Left ventricle myocardium inferior (tissue), 1 donor: ENCODE data around the gene PPDPF. TPM values are rescaled to one million over a fixed set of nuclear protein-coding genes. Genes with fewer than 3 reads are reported as not detected.

Experiments
- DNase-seq: peaks from one replicate; pipeline ENCODE4 v3.0.0-alpha.2; 2020
- H3K27ac ChIP-seq: fragments of 200-600 bp; replicated peaks from 2 replicates; pipeline ENCODE4 v1.8.0; 2021
- H3K27me3 ChIP-seq: fragments of 200-600 bp; 2 replicates; pipeline ENCODE4 v1.8.0; 2021; ENCODE audit warnings: low read depth
- H3K36me3 ChIP-seq: fragments of 200-600 bp; 2 replicates; pipeline ENCODE4 v1.8.0; 2021
- H3K4me1 ChIP-seq: fragments of 200-600 bp; 2 replicates; pipeline ENCODE4 v1.8.0; 2021
- H3K4me3 ChIP-seq: fragments of 200-600 bp; 2 replicates; pipeline ENCODE4 v1.8.0; 2021; ENCODE audit warnings: mild to moderate bottlenecking, moderate library complexity
- H3K9me3 ChIP-seq: fragments of 200-600 bp; replicated peaks from 2 replicates; pipeline ENCODE4 v1.8.0; 2021
- CTCF ChIP-seq: fragments of 200-600 bp; IDR thresholded peaks from 2 replicates; pipeline ENCODE4 v1.8.0; 2021; ENCODE audit warnings: antibody characterized with exemption, mild to moderate bottlenecking, borderline replicate concordance
- intact Hi-C: fragments of 100-400 bp; cut with micrococcal nuclease; formaldehyde crosslinking; loops from one replicate; pipeline ENCODE4 v1.11.0; 2022
- total RNA-seq: library from RNA; stranded (reverse); fragmentation: NEBNext Ultra II Directional; extraction: Animal tissue kit (Norgen Biotek cat#: 25700); gene quantifications from one replicate; pipeline ENCODE4 v1.2.1, GENCODE V29; 2021
- donor health status: DM: no; HTN: yes; CAD: no; lungs with severe emphysema.

PPDPF gene
- total RNA-seq, 1 donor from 2014 or later: 371 TPM

- Histone ChIP-seq H3K27ac (no peak overlapping the region), H3K27me3 (no peaks in the 10 kb centered on the region), H3K4me1 (peaks cover 46% of the 10 kb centered on the region), H3K9me3 (no peaks in the 10 kb centered on the region), H3K36me3 (peaks cover 15% of the 10 kb centered on the region), H3K4me3 (no peak overlapping the region)
- no peak for TF ChIP-seq CTCF
- DNase-seq: no peak
- intact Hi-C loops: no loop called here
These were observed 2.5 kb downstream of the PPDPF start for GRCh38 chr20:63522981-63523611.

- H3K27ac ChIP-seq: no peak overlapping the region
- intact Hi-C loops: no loop called here
- H3K4me3 ChIP-seq: no peak overlapping the region
- H3K4me1 ChIP-seq: peaks cover 31% of the 10 kb centered on the region
- H3K27me3 ChIP-seq: no peaks in the 10 kb centered on the region
- H3K9me3 ChIP-seq: no peaks in the 10 kb centered on the region
- DNase-seq: no peak
- H3K36me3 ChIP-seq: peaks cover 15% of the 10 kb centered on the region
- TF ChIP-seq CTCF: no peak
These were observed 4.6 kb downstream of the PPDPF start for GRCh38 chr20:63525185-63525584.

GRCh38 chr20:63525971-63526370, 5.4 kb downstream of the PPDPF start:
- Histone ChIP-seq H3K4me1 (peaks cover 25% of the 10 kb centered on the region), H3K9me3 (no peaks in the 10 kb centered on the region), H3K27me3 (no peaks in the 10 kb centered on the region), H3K36me3 (peaks cover 15% of the 10 kb centered on the region), H3K27ac (no peak overlapping the region), H3K4me3 (no peak overlapping the region)
- intact Hi-C loops: no loop called here
- TF ChIP-seq CTCF: no peak
- DNase-seq: no peak

- Histone ChIP-seq H3K4me3 (no peak overlapping the region), H3K9me3 (no peaks in the 10 kb centered on the region), H3K27ac (no peak overlapping the region), H3K4me1 (peaks cover 13% of the 10 kb centered on the region), H3K27me3 (no peaks in the 10 kb centered on the region), H3K36me3 (peaks cover 12% of the 10 kb centered on the region)
- no peak for DNase-seq
- no peak for TF ChIP-seq CTCF
- intact Hi-C loops: no loop called here
These were observed 6.6 kb downstream of the PPDPF start for GRCh38 chr20:63527184-63527583.

- DNase-seq: no peak
- Histone ChIP-seq H3K36me3 (no peaks in the 10 kb centered on the region), H3K9me3 (no peaks in the 10 kb centered on the region), H3K4me3 (no peak overlapping the region), H3K27me3 (peaks cover 14% of the 10 kb centered on the region), H3K27ac (no peak overlapping the region), H3K4me1 (no peaks in the 10 kb centered on the region)
- TF ChIP-seq CTCF: no peak
- intact Hi-C loops: no loop called here
These were observed 8.8 kb downstream of the PPDPF start for GRCh38 chr20:63529180-63529860.
